ENCODE data around the gene ST6GALNAC5. TPM values are rescaled to one million over a fixed set of nuclear protein-coding genes. Genes with fewer than 3 reads are reported as not detected.
A peak's percentile ranks its signal among the peaks of the same experiment; 100 is the strongest.

The ST6GALNAC5 gene
- total RNA-seq, 4 donors from 2014 or later, result 0.27 to 5.7 (median 1.4) TPM

GRCh38 chr1:77039111-77039510 lies 171.8 kb downstream of the ST6GALNAC5 start:
- Histone ChIP-seq H3K36me3 (no peaks in the 10 kb centered on the region), H3K4me1 (peaks cover 0 to 4% (median 0%) of the 10 kb centered on the region in 3 donors), H3K27ac (peak overlapping the region in 2 of 4 donors; percentile 21 to 52), H3K9me3 (no peaks in the 10 kb centered on the region), H3K27me3 (no peaks in the 10 kb centered on the region), H3K4me3 (no peak overlapping the region)
- DNase-seq, result no peak
- intact Hi-C loops (cut with DNase I), result no loop called here
- TF ChIP-seq CTCF (IDR thresholded peaks at IDR 0.05), result no peak
- no peak for TF ChIP-seq POLR2A (IDR thresholded peaks at IDR 0.05)
- 60 to 67% methylated on average over 1 of the region's 1 CpG for WGBS, 2 donors

- Histone ChIP-seq H3K27ac (no peak overlapping the region), H3K4me3 (no peak overlapping the region), H3K27me3 (no peaks in the 10 kb centered on the region), H3K36me3 (no peaks in the 10 kb centered on the region), H3K4me1 (peaks cover 0 to 4% (median 0%) of the 10 kb centered on the region in 3 donors), H3K9me3 (no peaks in the 10 kb centered on the region)
- 66 to 67% methylated on average over 8 of the region's 8 CpGs for WGBS, 2 donors
- intact Hi-C loops (cut with DNase I), result no loop called here
- DNase-seq, result no peak
- TF ChIP-seq CTCF (IDR thresholded peaks at IDR 0.05) (no peak), POLR2A (IDR thresholded peaks at IDR 0.05) (no peak)
These were observed 172.5 kb downstream of the ST6GALNAC5 start for GRCh38 chr1:77039739-77040138.

GRCh38 chr1:77040826-77041225 lies 173.5 kb downstream of the ST6GALNAC5 start:
- 44 to 67% methylated on average over 3 of the region's 3 CpGs for WGBS, 2 donors
- no peak for TF ChIP-seq POLR2A (IDR thresholded peaks at IDR 0.05)
- no peak for TF ChIP-seq CTCF (IDR thresholded peaks at IDR 0.05)
- no peaks in the 10 kb centered on the region for H3K36me3 ChIP-seq
- H3K4me1 ChIP-seq, result peaks cover 0 to 4% (median 0%) of the 10 kb centered on the region in 3 donors
- no peaks in the 10 kb centered on the region for H3K27me3 ChIP-seq
- intact Hi-C loops (cut with DNase I), result no loop called here
- H3K27ac ChIP-seq, result no peak overlapping the region
- H3K9me3 ChIP-seq, result no peaks in the 10 kb centered on the region
- DNase-seq, result no peak
- no peak overlapping the region for H3K4me3 ChIP-seq

GRCh38 chr1:77044133-77044849 lies 177.0 kb downstream of the ST6GALNAC5 start:
- no peak for DNase-seq
- intact Hi-C loops (cut with DNase I), result no loop called here
- Histone ChIP-seq H3K36me3 (no peaks in the 10 kb centered on the region), H3K9me3 (no peaks in the 10 kb centered on the region), H3K4me3 (no peak overlapping the region), H3K27ac (no peak overlapping the region), H3K27me3 (no peaks in the 10 kb centered on the region), H3K4me1 (no peaks in the 10 kb centered on the region)
- 47 to 64% methylated on average over 1 of the region's 20 CpGs for WGBS, 2 donors
- TF ChIP-seq POLR2A (IDR thresholded peaks at IDR 0.05) (no peak), CTCF (IDR thresholded peaks at IDR 0.05) (no peak)

GRCh38 chr1:77047575-77047974 lies 180.3 kb downstream of the ST6GALNAC5 start:
- no peak overlapping the region for H3K4me3 ChIP-seq
- H3K36me3 ChIP-seq, result no peaks in the 10 kb centered on the region
- no peaks in the 10 kb centered on the region for H3K9me3 ChIP-seq
- no peak overlapping the region for H3K27ac ChIP-seq
- no peaks in the 10 kb centered on the region for H3K4me1 ChIP-seq
- no peak for DNase-seq
- TF ChIP-seq POLR2A (IDR thresholded peaks at IDR 0.05), result no peak
- TF ChIP-seq CTCF (IDR thresholded peaks at IDR 0.05), result no peak
- H3K27me3 ChIP-seq, result no peaks in the 10 kb centered on the region
- 86 to 92% methylated on average over 1 of the region's 1 CpG for WGBS, 2 donors
- intact Hi-C loops (cut with DNase I), result no loop called here
